Daoy (cell line): Measurements from ENCODE around the gene FRMD7. TPM values are rescaled to one million over a fixed set of nuclear protein-coding genes. Genes with fewer than 3 reads are reported as not detected.

Experiments
- DNase-seq: peaks from one replicate; pipeline ENCODE4 v3.0.0-alpha.2; 2015; ENCODE audit warnings: low read depth
- total RNA-seq: library from RNA; depleted of rRNA; stranded (reverse); fragments of >200 nt; shearing (Covaris generic); gene quantifications from 2 replicates; pipeline ENCODE4 v1.2.3, GENCODE V29; 2014; rRNA removed

The FRMD7 gene
- total RNA-seq, 1 experiment from 2014 or later = not detected

- no peak for DNase-seq
Observed at GRCh38 chrX:132037479-132037993, 90.3 kb downstream of the FRMD7 start.

- no peak for DNase-seq
Observed at GRCh38 chrX:132034648-132035047, 93.2 kb downstream of the FRMD7 start.

GRCh38 chrX:132033166-132033565, 94.7 kb downstream of the FRMD7 start:
- no peak for DNase-seq

GRCh38 chrX:132031867-132032266, 96.0 kb downstream of the FRMD7 start:
- no peak for DNase-seq

- no peak for DNase-seq
Observed at GRCh38 chrX:132030264-132030663, 97.6 kb downstream of the FRMD7 start.

Other genes with a start within 250 kb of the FRMD7 start
- 46.1 and 52.3 TPM in 2 replicates for gene STK26, start 104.7 kb downstream of the FRMD7 start, total RNA-seq
- gene RAP2C, start 91.4 kb upstream of the FRMD7 start, total RNA-seq = 13.3 and 15.4 TPM in 2 replicates